ENCODE measurements around the gene CLK3. TPM values are rescaled to one million over a fixed set of nuclear protein-coding genes. Genes with fewer than 3 reads are reported as not detected.
A peak's percentile ranks its signal among the peaks of the same experiment; 100 is the strongest.
"Not testable (repeated sequence)": the region's sequence is repeated elsewhere in the genome, so short reads cannot be mapped to it uniquely, and the experiment has no call there.

The CLK3 gene
- total RNA-seq, 1 experiment from 2014 or later, result 32.8 TPM

- in situ Hi-C loops (cut with HindIII; ENCODE audit: low sequenced_read_pairs), result no loop called here
- no peak for DNase-seq (ENCODE audit: low spot score)
Measured at GRCh38 chr15:74616996-74617395, 1.4 kb downstream of the CLK3 start.

- DNase-seq (ENCODE audit: low spot score), result no peak
- in situ Hi-C loops (cut with HindIII; ENCODE audit: low sequenced_read_pairs), result no loop called here
Measured at GRCh38 chr15:74618841-74619596, 3.4 kb downstream of the CLK3 start.

GRCh38 chr15:74619916-74620635 lies 4.4 kb downstream of the CLK3 start:
- no peak for DNase-seq (ENCODE audit: low spot score)

GRCh38 chr15:74620636-74621545 lies 5.3 kb downstream of the CLK3 start:
- in situ Hi-C loops (cut with HindIII; ENCODE audit: low sequenced_read_pairs), result no loop called here
- peak; percentile 87 for DNase-seq (ENCODE audit: low spot score)

More at GRCh38 chr15:74619916-74620635, 4.4 kb downstream of the CLK3 start:
- in situ Hi-C loops (cut with HindIII; ENCODE audit: low sequenced_read_pairs), result no loop called here

GRCh38 chr15:74621546-74621920 lies 5.9 kb downstream of the CLK3 start:
- DNase-seq (ENCODE audit: low spot score), result peak; percentile 72
- in situ Hi-C loops (cut with HindIII; ENCODE audit: low sequenced_read_pairs), result no loop called here

GRCh38 chr15:74621936-74622335 lies 6.3 kb downstream of the CLK3 start:
- DNase-seq (ENCODE audit: low spot score), result peak; percentile 95
- in situ Hi-C loops (cut with HindIII; ENCODE audit: low sequenced_read_pairs), result no loop called here

- no peak for DNase-seq (ENCODE audit: low spot score)
- in situ Hi-C loops (cut with HindIII; ENCODE audit: low sequenced_read_pairs), result no loop called here
Measured at GRCh38 chr15:74622758-74623157, 7.1 kb downstream of the CLK3 start.

- DNase-seq (ENCODE audit: low spot score), result no peak
- in situ Hi-C loops (cut with HindIII; ENCODE audit: low sequenced_read_pairs), result no loop called here
Measured at GRCh38 chr15:74624020-74624602, 8.5 kb downstream of the CLK3 start.

- in situ Hi-C loops (cut with HindIII; ENCODE audit: low sequenced_read_pairs), result no loop called here
Measured at GRCh38 chr15:74625693-74626092, 10.1 kb downstream of the CLK3 start.

GRCh38 chr15:74626336-74626735 lies 10.7 kb downstream of the CLK3 start:
- in situ Hi-C loops (cut with HindIII; ENCODE audit: low sequenced_read_pairs), result no loop called here
- no peak for DNase-seq (ENCODE audit: low spot score)

More at GRCh38 chr15:74625693-74626092, 10.1 kb downstream of the CLK3 start:
- no peak for DNase-seq (ENCODE audit: low spot score)

- in situ Hi-C loops (cut with HindIII; ENCODE audit: low sequenced_read_pairs), result no loop called here
- no peak for DNase-seq (ENCODE audit: low spot score)
Measured at GRCh38 chr15:74626752-74627692, 11.4 kb downstream of the CLK3 start.

- in situ Hi-C loops (cut with HindIII; ENCODE audit: low sequenced_read_pairs), result no loop called here
- no peak for DNase-seq (ENCODE audit: low spot score)
Measured at GRCh38 chr15:74627766-74628165, 12.1 kb downstream of the CLK3 start.

GRCh38 chr15:74628199-74628598 lies 12.6 kb downstream of the CLK3 start:
- in situ Hi-C loops (cut with HindIII; ENCODE audit: low sequenced_read_pairs), result no loop called here
- no peak for DNase-seq (ENCODE audit: low spot score)

GRCh38 chr15:74628949-74629348 lies 13.3 kb downstream of the CLK3 start:
- DNase-seq (ENCODE audit: low spot score), result no peak
- in situ Hi-C loops (cut with HindIII; ENCODE audit: low sequenced_read_pairs), result no loop called here

- in situ Hi-C loops (cut with HindIII; ENCODE audit: low sequenced_read_pairs), result loop anchor here (5.0 kb wide), 1 partner anchor 138 kb away; no protein-coding TSS in a partner anchor
- DNase-seq (ENCODE audit: low spot score), result not testable (repeated sequence)
Measured at GRCh38 chr15:74629696-74630095, 14.1 kb downstream of the CLK3 start.

- DNase-seq (ENCODE audit: low spot score), result no peak
- in situ Hi-C loops (cut with HindIII; ENCODE audit: low sequenced_read_pairs), result loop anchor here (5.0 kb wide), 1 partner anchor 137 kb away; no protein-coding TSS in a partner anchor
Measured at GRCh38 chr15:74630284-74631086, 14.8 kb downstream of the CLK3 start.

GRCh38 chr15:74631087-74631385 lies 15.4 kb downstream of the CLK3 start:
- in situ Hi-C loops (cut with HindIII; ENCODE audit: low sequenced_read_pairs), result loop anchor here (5.0 kb wide), 1 partner anchor 136 kb away; no protein-coding TSS in a partner anchor
- DNase-seq (ENCODE audit: low spot score), result no peak

Data from G401 (cell line).